Nephron (organoid): Measurements from ENCODE around the gene RBBP4.

Experiments
- H3K27ac Mint-ChIP-seq, 3 experiments: 2 replicates each; pipeline ENCODE4 v1.8.0; 2020; ENCODE audit warnings: mixed read lengths in 3 of 3, mild to moderate bottlenecking in 2 of 3, moderate library complexity in 1 of 3
- H3K27me3 Mint-ChIP-seq: 2 replicates; pipeline ENCODE4 v1.8.0; 2021; ENCODE audit warnings: low read depth, mild to moderate bottlenecking, moderate library complexity, mixed read lengths
- H3K36me3 Mint-ChIP-seq: 2 replicates; pipeline ENCODE4 v1.8.0; 2020; ENCODE audit warnings: low read depth, mixed read lengths
- H3K4me1 Mint-ChIP-seq: 2 replicates; pipeline ENCODE4 v1.8.0; 2020; ENCODE audit warnings: mixed read lengths
- H3K4me3 Mint-ChIP-seq, 3 experiments: 2 replicates each; pipeline ENCODE4 v1.8.0; 2020; ENCODE audit warnings: mild to moderate bottlenecking in 3 of 3, mixed read lengths in 3 of 3, moderate library complexity in 2 of 3
- H3K9me3 Mint-ChIP-seq: 2 replicates; pipeline ENCODE4 v1.8.0; 2020; ENCODE audit warnings: mixed read lengths
- CTCF ChIP-seq, 3 experiments: fragments of 200-600 bp; sonication (generic); IDR thresholded peaks; one replicate each; pipeline ENCODE4 v1.5.0; 2021; ENCODE audit warnings: antibody characterized with exemption in 3 of 3; ENCODE audit not compliant: unreplicated experiment in 3 of 3

RBBP4 gene

DNA sequence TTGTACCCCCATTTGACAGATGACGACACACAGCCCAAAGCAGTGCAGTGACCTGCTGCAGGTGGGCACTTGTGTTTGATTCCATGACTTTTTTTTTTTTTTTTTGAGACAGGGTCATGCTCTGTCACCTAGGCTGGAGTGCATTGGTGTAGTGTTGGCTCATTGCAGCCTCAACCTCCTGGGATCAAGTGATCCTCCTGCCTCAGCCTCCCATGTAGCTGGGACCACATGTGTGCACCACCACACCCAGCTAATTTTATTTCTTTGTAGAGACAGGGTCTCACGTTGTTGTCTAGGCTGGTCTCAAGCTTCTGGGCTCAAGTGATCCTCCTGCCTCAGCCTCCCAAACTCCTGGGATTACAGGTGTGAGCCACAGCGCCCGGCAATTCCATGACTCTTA, 66.5 kb downstream of the RBBP4 start:
- Mint-ChIP-seq H3K27me3 (peaks cover 9% of the 10 kb centered on the region), H3K4me1 (peaks cover 5% of the 10 kb centered on the region), H3K9me3 (no peaks in the 10 kb centered on the region), H3K36me3 (no peaks in the 10 kb centered on the region), H3K27ac (peak overlapping the region in 2 of 3 experiments; percentile 74 to 87), H3K4me3 (no peak overlapping the region)
- no peak for TF ChIP-seq CTCF (IDR thresholded peaks at IDR 0.05; ENCODE audit: unreplicated experiment in 3 of 3)

- H3K4me1 Mint-ChIP-seq = peaks cover 5% of the 10 kb centered on the region
- H3K27me3 Mint-ChIP-seq = peaks cover 9% of the 10 kb centered on the region
- TF ChIP-seq CTCF (IDR thresholded peaks at IDR 0.05; ENCODE audit: unreplicated experiment in 3 of 3) = no peak
- H3K9me3 Mint-ChIP-seq = no peaks in the 10 kb centered on the region
- H3K27ac Mint-ChIP-seq = no peak overlapping the region
- H3K4me3 Mint-ChIP-seq = no peak overlapping the region
- no peaks in the 10 kb centered on the region for H3K36me3 Mint-ChIP-seq
Observed at GRCh38 chr1:32718036-32718435, 67.0 kb downstream of the RBBP4 start.

DNA sequence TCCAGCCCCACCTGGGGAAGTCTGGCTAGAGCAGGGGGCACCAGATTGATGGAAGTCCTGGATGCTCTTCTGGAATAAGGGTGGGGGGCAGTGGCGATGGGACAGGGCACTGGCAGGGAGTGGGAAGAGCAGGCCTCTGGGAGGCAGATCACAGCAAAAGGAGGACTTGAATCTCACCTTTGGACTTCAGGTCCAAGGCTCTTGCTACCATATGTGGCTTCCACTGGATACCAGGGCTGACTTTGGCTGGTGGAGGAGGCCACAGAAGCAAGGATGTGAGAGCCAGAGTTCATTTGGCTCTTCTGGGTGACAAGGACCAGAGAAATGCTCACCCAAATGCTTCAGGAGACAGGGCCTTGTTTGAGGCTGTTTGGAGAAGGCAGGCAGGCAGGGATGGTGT, 67.5 kb downstream of the RBBP4 start:
- Mint-ChIP-seq H3K27me3 (peaks cover 5% of the 10 kb centered on the region), H3K9me3 (no peaks in the 10 kb centered on the region), H3K27ac (no peak overlapping the region), H3K36me3 (no peaks in the 10 kb centered on the region), H3K4me3 (no peak overlapping the region), H3K4me1 (peaks cover 5% of the 10 kb centered on the region)
- no peak for TF ChIP-seq CTCF (IDR thresholded peaks at IDR 0.05; ENCODE audit: unreplicated experiment in 3 of 3)

DNA sequence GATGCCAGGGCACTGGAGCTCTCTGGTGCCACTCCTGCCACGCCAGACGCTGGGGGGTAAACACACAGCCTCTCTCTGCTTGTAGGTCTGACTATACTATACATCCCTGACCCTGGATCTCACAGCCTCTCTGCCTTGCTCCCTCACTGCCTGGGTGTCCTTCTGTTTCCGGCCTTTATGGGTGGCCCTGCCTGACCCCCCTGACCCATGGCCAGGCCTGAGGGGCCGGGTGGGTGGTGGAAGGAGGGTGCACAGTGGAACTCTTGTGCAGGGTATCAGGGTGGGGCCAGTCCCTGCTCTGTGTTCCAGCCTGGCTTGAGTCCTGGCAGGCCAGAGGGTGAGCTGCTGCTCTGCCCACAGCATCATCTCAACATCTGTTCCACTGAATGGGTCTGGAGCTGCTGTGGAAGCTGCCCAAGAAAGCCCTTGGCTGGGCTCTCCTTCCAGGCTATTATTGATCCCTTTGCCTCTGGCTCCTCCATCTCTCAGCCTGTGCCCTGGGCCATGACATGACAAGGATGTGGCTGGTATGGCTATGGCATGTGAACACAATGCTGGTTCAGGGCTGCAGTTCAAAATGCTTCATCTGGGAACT, 68.8 kb downstream of the RBBP4 start:
- Mint-ChIP-seq H3K36me3 (no peaks in the 10 kb centered on the region), H3K9me3 (no peaks in the 10 kb centered on the region), H3K4me3 (no peak overlapping the region), H3K4me1 (peaks cover 5% of the 10 kb centered on the region), H3K27ac (no peak overlapping the region), H3K27me3 (peaks cover 9% of the 10 kb centered on the region)
- no peak for TF ChIP-seq CTCF (IDR thresholded peaks at IDR 0.05; ENCODE audit: unreplicated experiment in 3 of 3)

- Mint-ChIP-seq H3K27me3 (peaks cover 9% of the 10 kb centered on the region), H3K27ac (peak overlapping the region in 1 of 3 experiments; percentile 5), H3K4me1 (peaks cover 5% of the 10 kb centered on the region), H3K36me3 (no peaks in the 10 kb centered on the region), H3K9me3 (no peaks in the 10 kb centered on the region), H3K4me3 (no peak overlapping the region)
- TF ChIP-seq CTCF (IDR thresholded peaks at IDR 0.05; ENCODE audit: unreplicated experiment in 3 of 3) = no peak
Observed at GRCh38 chr1:32724678-32725614, 73.9 kb downstream of the RBBP4 start.
